Measurements from ENCODE around the gene OAS2.

The OAS2 gene

GRCh38 chr12:112971248-112971647 is 7.1 kb upstream of the OAS2 start:
- DNase-seq, result no peak
- in situ Hi-C loops (cut with HindIII; ENCODE audit: low pct_ligation_motif_present, low sequenced_read_pairs), result no loop called here
- no peaks in the 10 kb centered on the region for H3K27me3 ChIP-seq (replicated peaks)
- no peak overlapping the region for H3K4me3 ChIP-seq (ENCODE audit: low read depth, low read length)
- no peak overlapping the region for H3K27ac ChIP-seq
- H3K36me3 ChIP-seq (replicated peaks), result no peaks in the 10 kb centered on the region
- no peak for TF ChIP-seq CTCF (IDR thresholded peaks at IDR 0.05; ENCODE audit: low read depth, low read length, missing control alignments)

- TF ChIP-seq CTCF (IDR thresholded peaks at IDR 0.05; ENCODE audit: low read depth, low read length, missing control alignments), result no peak
- in situ Hi-C loops (cut with HindIII; ENCODE audit: low pct_ligation_motif_present, low sequenced_read_pairs), result no loop called here
- H3K27me3 ChIP-seq (replicated peaks), result no peaks in the 10 kb centered on the region
- no peak overlapping the region for H3K27ac ChIP-seq
- no peak overlapping the region for H3K4me3 ChIP-seq (ENCODE audit: low read depth, low read length)
- no peak for DNase-seq
- no peaks in the 10 kb centered on the region for H3K36me3 ChIP-seq (replicated peaks)
Measured at GRCh38 chr12:112973011-112973735, 5.1 kb upstream of the OAS2 start.

- Histone ChIP-seq H3K36me3 (replicated peaks) (no peaks in the 10 kb centered on the region), H3K4me3 (ENCODE audit: low read depth, low read length) (no peak overlapping the region), H3K27me3 (replicated peaks) (no peaks in the 10 kb centered on the region), H3K27ac (no peak overlapping the region)
- no peak for TF ChIP-seq CTCF (IDR thresholded peaks at IDR 0.05; ENCODE audit: low read depth, low read length, missing control alignments)
- in situ Hi-C loops (cut with HindIII; ENCODE audit: low pct_ligation_motif_present, low sequenced_read_pairs), result no loop called here
- DNase-seq, result no peak
Measured at GRCh38 chr12:112973818-112974231, 4.5 kb upstream of the OAS2 start.

GRCh38 chr12:112974904-112975303 is 3.4 kb upstream of the OAS2 start:
- Histone ChIP-seq H3K36me3 (replicated peaks) (no peaks in the 10 kb centered on the region), H3K27me3 (replicated peaks) (no peaks in the 10 kb centered on the region), H3K27ac (no peak overlapping the region), H3K4me3 (ENCODE audit: low read depth, low read length) (no peak overlapping the region)
- TF ChIP-seq CTCF (IDR thresholded peaks at IDR 0.05; ENCODE audit: low read depth, low read length, missing control alignments), result no peak
- in situ Hi-C loops (cut with HindIII; ENCODE audit: low pct_ligation_motif_present, low sequenced_read_pairs), result no loop called here
- no peak for DNase-seq

GRCh38 chr12:112977139-112977538 is 1.2 kb upstream of the OAS2 start:
- no peaks in the 10 kb centered on the region for H3K27me3 ChIP-seq (replicated peaks)
- no peak for DNase-seq
- TF ChIP-seq CTCF (IDR thresholded peaks at IDR 0.05; ENCODE audit: low read depth, low read length, missing control alignments), result no peak
- H3K4me3 ChIP-seq (ENCODE audit: low read depth, low read length), result no peak overlapping the region
- no peak overlapping the region for H3K27ac ChIP-seq
- in situ Hi-C loops (cut with HindIII; ENCODE audit: low pct_ligation_motif_present, low sequenced_read_pairs), result no loop called here
- no peaks in the 10 kb centered on the region for H3K36me3 ChIP-seq (replicated peaks)

- Histone ChIP-seq H3K36me3 (replicated peaks) (no peaks in the 10 kb centered on the region), H3K27ac (no peak overlapping the region), H3K27me3 (replicated peaks) (no peaks in the 10 kb centered on the region), H3K4me3 (ENCODE audit: low read depth, low read length) (no peak overlapping the region)
- TF ChIP-seq CTCF (IDR thresholded peaks at IDR 0.05; ENCODE audit: low read depth, low read length, missing control alignments), result no peak
- DNase-seq, result no peak
- in situ Hi-C loops (cut with HindIII; ENCODE audit: low pct_ligation_motif_present, low sequenced_read_pairs), result no loop called here
Measured at GRCh38 chr12:112977641-112978040, 678 bp upstream of the OAS2 start.
